GM18858 (cell line): Measurements from ENCODE around the gene AMTN.
A peak's percentile ranks its signal among the peaks of the same experiment; 100 is the strongest.

ENCODE experiments used
- ATAC-seq: cut with Tn5 transposase; IDR thresholded peaks from one replicate; pipeline ENCODE4 v1.9.1; 2021; ENCODE audit not compliant: unreplicated experiment

Gene AMTN

DNA sequence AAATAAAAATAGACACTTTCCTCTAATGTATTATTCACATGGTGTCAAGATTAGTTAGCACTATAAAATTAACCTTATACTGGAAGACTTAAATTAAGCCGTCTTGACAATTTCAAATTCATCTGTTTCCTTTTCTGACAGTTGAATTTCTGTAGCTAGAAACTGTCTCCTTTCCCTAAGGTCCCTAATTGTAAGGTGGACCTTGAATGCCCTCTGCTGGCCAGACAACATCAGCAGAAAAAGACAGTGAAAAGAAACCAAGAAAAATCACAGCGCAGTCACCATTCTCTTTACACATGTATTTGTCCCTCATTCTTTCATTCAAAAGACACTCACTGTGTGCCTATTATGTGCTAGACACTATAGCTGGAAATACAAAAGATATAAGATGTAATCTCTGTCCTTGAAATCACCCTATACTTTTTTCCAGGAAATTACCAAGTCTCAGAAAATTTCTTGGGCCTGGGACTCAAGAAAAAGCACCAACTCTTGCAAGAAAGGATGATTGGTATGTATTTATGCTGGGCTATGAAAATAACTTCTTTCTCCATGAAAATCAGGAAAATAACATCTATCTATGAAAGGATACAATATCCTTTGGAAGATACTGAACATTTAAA, 41.0 kb downstream of the AMTN start:
- peak; percentile 69 for ATAC-seq

DNA sequence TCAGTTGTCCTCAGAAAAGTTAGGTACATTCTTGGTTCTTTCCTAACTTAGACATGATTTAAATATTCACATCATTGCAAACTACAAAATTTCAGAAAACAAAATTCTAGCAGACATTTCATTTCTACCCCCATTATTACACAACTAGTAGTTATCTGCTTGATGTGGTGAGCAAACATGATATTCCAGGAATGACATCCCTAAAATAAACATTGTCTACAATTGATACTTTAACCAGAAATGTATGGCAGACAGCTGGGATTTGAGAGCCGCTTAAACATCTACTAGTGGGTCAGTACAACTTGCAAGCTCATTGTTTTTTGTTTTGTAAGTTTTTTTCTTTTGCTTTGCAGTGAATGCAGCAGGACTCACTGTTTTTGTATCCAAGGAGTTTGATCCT, 41.6 kb downstream of the AMTN start:
- ATAC-seq: no peak

DNA sequence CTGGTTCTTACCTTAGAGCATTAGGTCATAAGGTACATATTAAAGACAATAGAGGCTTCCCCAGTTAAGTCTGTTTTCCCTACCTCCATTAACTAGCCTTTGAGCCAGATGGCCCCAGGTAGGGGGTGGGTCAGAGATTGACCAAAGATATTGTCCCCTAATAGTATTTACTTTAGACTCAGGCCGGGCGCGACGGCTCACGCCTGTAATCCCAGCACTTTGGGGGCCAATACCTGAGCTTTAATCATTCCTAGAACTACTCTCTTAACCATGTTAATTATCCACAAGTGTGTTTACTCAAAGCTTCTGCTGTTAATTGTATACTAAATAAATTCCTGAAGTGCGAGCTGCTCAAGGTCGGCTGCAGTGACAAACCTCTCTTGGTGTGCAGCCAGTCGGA, 45.7 kb downstream of the AMTN start:
- ATAC-seq: no peak

DNA sequence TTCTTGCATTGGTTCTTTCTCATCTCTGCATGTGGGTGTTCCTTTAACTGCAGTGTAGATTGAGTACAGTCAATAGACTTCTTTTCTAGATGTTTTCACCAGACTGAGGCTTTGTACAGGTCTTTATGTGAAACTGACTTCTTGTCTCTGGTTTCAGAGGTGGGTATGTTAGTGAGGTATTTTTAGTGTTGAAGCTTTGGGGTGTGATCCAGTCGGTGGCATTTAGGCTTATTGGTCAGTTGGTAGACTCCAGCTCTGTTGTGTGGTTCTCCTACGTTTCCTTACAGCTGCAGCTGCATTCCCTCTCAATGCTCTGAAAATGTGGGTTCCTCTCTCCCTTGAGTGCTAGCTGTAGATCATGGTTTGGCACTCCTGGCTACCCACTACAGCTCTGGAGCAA, 52.4 kb downstream of the AMTN start:
- ATAC-seq: no peak

DNA sequence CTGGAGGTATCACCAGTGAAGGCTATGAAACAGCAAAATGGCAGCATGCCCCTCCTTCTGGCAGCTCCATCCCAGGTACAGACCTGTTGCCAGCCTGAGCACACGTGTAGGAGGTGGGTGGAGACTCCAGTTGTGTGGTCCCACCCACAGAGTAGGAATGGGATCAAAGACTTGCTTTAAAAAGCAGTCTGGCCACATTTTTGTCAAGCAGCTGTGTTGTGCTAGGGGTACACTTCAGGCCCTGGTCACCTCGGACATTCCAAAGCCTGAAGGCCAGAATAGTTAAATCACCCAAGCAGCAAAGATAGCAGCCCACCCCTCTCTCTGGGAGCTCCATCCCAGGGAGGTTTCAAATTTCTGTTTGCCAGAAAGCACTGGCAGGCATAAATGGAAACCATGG, 53.4 kb downstream of the AMTN start:
- no peak for ATAC-seq

DNA sequence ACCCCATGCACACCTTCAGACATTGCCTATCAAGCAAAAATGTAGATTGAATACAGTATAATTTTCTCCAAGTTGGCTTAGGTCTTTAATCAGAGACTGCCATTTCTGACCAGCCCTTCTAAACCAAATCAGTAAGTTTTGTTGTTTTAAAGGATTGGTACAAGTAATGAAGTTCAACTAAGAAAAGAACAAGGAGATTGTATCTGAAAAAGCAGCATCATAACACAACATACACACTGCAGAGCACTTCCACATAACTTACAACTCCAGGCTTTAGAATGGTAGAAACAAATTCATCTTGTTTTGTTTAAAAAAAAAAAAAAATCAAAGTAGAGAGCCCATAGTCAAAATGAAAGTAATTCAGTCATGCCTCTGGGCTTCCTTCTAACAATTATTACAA, 57.6 kb downstream of the AMTN start:
- ATAC-seq: no peak

DNA sequence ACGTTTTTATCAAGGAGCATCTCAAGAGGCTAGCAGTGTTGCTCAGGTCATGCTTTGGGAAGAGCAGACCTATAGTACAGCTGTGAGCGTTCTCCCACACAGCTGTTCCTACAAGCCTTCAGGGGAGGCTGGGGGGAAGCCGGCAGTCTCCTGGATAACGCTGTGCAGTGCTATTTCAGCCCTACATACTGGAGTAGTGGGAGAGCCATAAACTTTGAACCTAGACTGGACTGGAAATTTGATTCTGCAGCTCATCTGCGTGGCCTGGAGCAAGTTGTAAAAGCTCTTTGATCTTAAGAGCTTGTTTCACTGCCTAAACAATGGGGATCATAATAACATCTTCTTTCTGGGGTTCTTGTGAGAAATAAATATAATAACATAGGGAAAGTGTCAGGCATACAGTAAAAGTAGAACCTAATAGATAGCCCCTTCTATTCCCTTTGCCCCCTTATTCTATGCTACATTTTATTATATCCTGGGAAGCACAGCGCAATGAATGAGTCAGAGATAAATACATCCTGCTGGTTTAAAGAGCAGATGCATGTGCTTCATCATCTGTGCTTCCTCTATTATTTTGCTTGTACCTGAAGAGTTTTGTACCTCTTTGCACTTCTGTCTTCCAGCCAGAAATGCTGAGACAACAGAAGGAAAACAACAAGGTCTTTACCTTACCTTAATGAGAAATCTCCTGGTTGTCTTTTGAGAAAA, 59.0 kb downstream of the AMTN start:
- no peak for ATAC-seq

DNA sequence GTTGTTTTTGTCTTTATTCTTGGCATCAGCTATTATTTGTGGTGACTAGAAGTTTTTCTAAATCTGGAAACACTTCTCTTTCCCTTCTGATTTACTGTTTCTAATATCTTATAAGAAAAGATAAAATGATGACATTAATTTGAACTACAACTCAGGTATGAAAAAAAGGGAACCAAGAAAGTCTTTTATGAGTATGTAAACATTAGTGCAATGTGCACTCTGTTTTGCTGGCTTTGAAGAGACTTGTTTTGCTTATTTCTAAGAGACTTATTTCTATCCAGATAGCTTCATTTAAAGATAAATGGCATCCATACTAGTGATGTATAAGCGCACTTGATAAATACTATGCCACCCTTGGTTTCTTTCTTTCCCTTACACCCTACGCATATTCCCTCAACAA, 63.6 kb downstream of the AMTN start:
- no peak for ATAC-seq
